ENCODE data around the gene RRAS2.

Gene RRAS2

GRCh38 chr11:14384338-14384737, 25.4 kb upstream of the RRAS2 start:
- no peak overlapping the region for H3K9ac ChIP-seq (ENCODE audit: low read depth, low read length)
- H3K4me1 ChIP-seq (ENCODE audit: control insufficient read depth, insufficient read depth, low read length) = peaks cover 10% of the 10 kb centered on the region
- no peak overlapping the region for H3K4me3 ChIP-seq (ENCODE audit: low read depth, low read length)
- peaks cover 33% of the 10 kb centered on the region for H3K27me3 ChIP-seq (ENCODE audit: control insufficient read depth, insufficient read depth, low read length)
- no peaks in the 10 kb centered on the region for H3K9me3 ChIP-seq (ENCODE audit: control insufficient read depth, insufficient read depth, low read length)
- no peaks in the 10 kb centered on the region for H3K36me3 ChIP-seq (ENCODE audit: control insufficient read depth, insufficient read depth, low read length)

DNA sequence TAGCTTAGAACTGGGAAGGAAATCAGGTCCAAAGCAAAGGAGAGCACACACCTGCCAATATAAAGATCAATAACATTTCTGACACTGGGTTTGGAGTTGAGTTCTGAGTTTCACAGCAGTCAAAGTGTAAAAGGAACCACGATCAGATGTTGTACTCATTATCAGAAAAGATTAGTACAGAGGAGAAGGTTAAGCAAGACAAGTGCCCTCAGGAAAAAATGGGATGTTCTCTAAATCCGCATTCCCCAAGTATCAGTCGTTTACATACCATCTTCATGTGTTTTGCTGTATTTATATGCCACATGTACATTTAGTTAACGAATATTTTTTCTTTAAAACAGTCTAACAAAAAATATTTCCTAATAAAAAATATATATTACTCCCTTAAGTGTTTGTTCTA, 23.0 kb upstream of the RRAS2 start:
- H3K9me3 ChIP-seq (ENCODE audit: control insufficient read depth, insufficient read depth, low read length) = no peaks in the 10 kb centered on the region
- H3K9ac ChIP-seq (ENCODE audit: low read depth, low read length) = no peak overlapping the region
- no peak overlapping the region for H3K4me3 ChIP-seq (ENCODE audit: low read depth, low read length)
- H3K4me1 ChIP-seq (ENCODE audit: control insufficient read depth, insufficient read depth, low read length) = peaks cover 5% of the 10 kb centered on the region
- H3K27me3 ChIP-seq (ENCODE audit: control insufficient read depth, insufficient read depth, low read length) = peaks cover 34% of the 10 kb centered on the region
- H3K36me3 ChIP-seq (ENCODE audit: control insufficient read depth, insufficient read depth, low read length) = no peaks in the 10 kb centered on the region

GRCh38 chr11:14380947-14381561, 22.1 kb upstream of the RRAS2 start:
- Histone ChIP-seq H3K4me1 (ENCODE audit: control insufficient read depth, insufficient read depth, low read length) (no peaks in the 10 kb centered on the region), H3K27me3 (ENCODE audit: control insufficient read depth, insufficient read depth, low read length) (peaks cover 34% of the 10 kb centered on the region), H3K9me3 (ENCODE audit: control insufficient read depth, insufficient read depth, low read length) (no peaks in the 10 kb centered on the region), H3K9ac (ENCODE audit: low read depth, low read length) (no peak overlapping the region), H3K36me3 (ENCODE audit: control insufficient read depth, insufficient read depth, low read length) (no peaks in the 10 kb centered on the region), H3K4me3 (ENCODE audit: low read depth, low read length) (peak overlapping the region; percentile 61)

- no peak overlapping the region for H3K9ac ChIP-seq (ENCODE audit: low read depth, low read length)
- no peaks in the 10 kb centered on the region for H3K36me3 ChIP-seq (ENCODE audit: control insufficient read depth, insufficient read depth, low read length)
- H3K4me3 ChIP-seq (ENCODE audit: low read depth, low read length) = peak overlapping the region; percentile 61
- H3K9me3 ChIP-seq (ENCODE audit: control insufficient read depth, insufficient read depth, low read length) = no peaks in the 10 kb centered on the region
- peaks cover 2% of the 10 kb centered on the region for H3K4me1 ChIP-seq (ENCODE audit: control insufficient read depth, insufficient read depth, low read length)
- peaks cover 34% of the 10 kb centered on the region for H3K27me3 ChIP-seq (ENCODE audit: control insufficient read depth, insufficient read depth, low read length)
Observed at GRCh38 chr11:14380125-14380936, 21.3 kb upstream of the RRAS2 start.

- H3K4me1 ChIP-seq (ENCODE audit: control insufficient read depth, insufficient read depth, low read length) = peaks cover 8% of the 10 kb centered on the region
- H3K9me3 ChIP-seq (ENCODE audit: control insufficient read depth, insufficient read depth, low read length) = no peaks in the 10 kb centered on the region
- H3K27me3 ChIP-seq (ENCODE audit: control insufficient read depth, insufficient read depth, low read length) = peaks cover 34% of the 10 kb centered on the region
- H3K36me3 ChIP-seq (ENCODE audit: control insufficient read depth, insufficient read depth, low read length) = no peaks in the 10 kb centered on the region
- H3K9ac ChIP-seq (ENCODE audit: low read depth, low read length) = no peak overlapping the region
- H3K4me3 ChIP-seq (ENCODE audit: low read depth, low read length) = no peak overlapping the region
Observed at GRCh38 chr11:14378171-14378570, 19.2 kb upstream of the RRAS2 start.

GRCh38 chr11:14376920-14377319, 17.9 kb upstream of the RRAS2 start:
- no peak overlapping the region for H3K9ac ChIP-seq (ENCODE audit: low read depth, low read length)
- no peaks in the 10 kb centered on the region for H3K9me3 ChIP-seq (ENCODE audit: control insufficient read depth, insufficient read depth, low read length)
- H3K4me3 ChIP-seq (ENCODE audit: low read depth, low read length) = no peak overlapping the region
- peaks cover 8% of the 10 kb centered on the region for H3K4me1 ChIP-seq (ENCODE audit: control insufficient read depth, insufficient read depth, low read length)
- H3K36me3 ChIP-seq (ENCODE audit: control insufficient read depth, insufficient read depth, low read length) = no peaks in the 10 kb centered on the region
- peaks cover 23% of the 10 kb centered on the region for H3K27me3 ChIP-seq (ENCODE audit: control insufficient read depth, insufficient read depth, low read length)

- Histone ChIP-seq H3K4me3 (ENCODE audit: low read depth, low read length) (no peak overlapping the region), H3K36me3 (ENCODE audit: control insufficient read depth, insufficient read depth, low read length) (no peaks in the 10 kb centered on the region), H3K9me3 (ENCODE audit: control insufficient read depth, insufficient read depth, low read length) (no peaks in the 10 kb centered on the region), H3K9ac (ENCODE audit: low read depth, low read length) (no peak overlapping the region), H3K27me3 (ENCODE audit: control insufficient read depth, insufficient read depth, low read length) (peaks cover 9% of the 10 kb centered on the region), H3K4me1 (ENCODE audit: control insufficient read depth, insufficient read depth, low read length) (peaks cover 12% of the 10 kb centered on the region)
Observed at GRCh38 chr11:14374922-14375830, 16.2 kb upstream of the RRAS2 start.

DNA sequence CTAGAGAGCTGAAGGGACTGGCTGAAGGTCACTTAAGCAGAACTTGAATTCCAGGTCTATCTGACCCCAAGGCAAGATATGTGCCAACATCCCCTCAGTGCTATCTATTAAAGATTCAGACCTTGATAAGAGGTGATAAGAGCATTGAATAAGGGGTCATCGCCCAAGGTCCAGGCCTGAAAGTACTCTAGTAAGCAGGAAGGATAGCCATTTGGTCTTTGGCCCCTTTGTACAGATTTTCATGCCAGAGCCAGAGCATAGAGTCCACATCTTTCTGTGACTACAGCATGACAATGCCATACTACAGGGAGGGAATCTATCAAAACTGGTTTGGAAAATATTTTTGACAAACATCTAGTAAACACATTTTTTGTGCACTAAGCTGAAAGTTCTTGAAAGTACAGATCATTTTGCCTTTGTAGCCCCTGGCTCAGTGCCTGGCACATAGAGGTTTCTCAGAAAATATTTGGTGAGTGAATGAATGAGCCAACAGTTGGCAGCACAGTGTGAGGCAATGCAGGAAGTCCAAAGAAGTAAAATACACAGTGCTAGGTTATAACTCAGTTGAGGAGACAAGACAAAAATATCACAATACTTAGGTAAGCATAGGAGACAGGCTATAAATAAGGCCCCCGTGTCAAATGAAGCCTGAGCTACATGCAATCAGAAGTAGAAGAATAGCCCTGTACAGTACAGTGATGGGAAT, 15.1 kb upstream of the RRAS2 start:
- Histone ChIP-seq H3K4me1 (ENCODE audit: control insufficient read depth, insufficient read depth, low read length) (peaks cover 12% of the 10 kb centered on the region), H3K9ac (ENCODE audit: low read depth, low read length) (no peak overlapping the region), H3K27me3 (ENCODE audit: control insufficient read depth, insufficient read depth, low read length) (no peaks in the 10 kb centered on the region), H3K36me3 (ENCODE audit: control insufficient read depth, insufficient read depth, low read length) (no peaks in the 10 kb centered on the region), H3K4me3 (ENCODE audit: low read depth, low read length) (no peak overlapping the region), H3K9me3 (ENCODE audit: control insufficient read depth, insufficient read depth, low read length) (no peaks in the 10 kb centered on the region)

- no peak overlapping the region for H3K4me3 ChIP-seq (ENCODE audit: low read depth, low read length)
- H3K36me3 ChIP-seq (ENCODE audit: control insufficient read depth, insufficient read depth, low read length) = no peaks in the 10 kb centered on the region
Observed at GRCh38 chr11:14372011-14372410, 13.0 kb upstream of the RRAS2 start.

GRCh38 chr11:14371249-14371648, 12.3 kb upstream of the RRAS2 start:
- H3K9me3 ChIP-seq (ENCODE audit: control insufficient read depth, insufficient read depth, low read length) = no peaks in the 10 kb centered on the region
- no peak overlapping the region for H3K9ac ChIP-seq (ENCODE audit: low read depth, low read length)
- no peaks in the 10 kb centered on the region for H3K36me3 ChIP-seq (ENCODE audit: control insufficient read depth, insufficient read depth, low read length)
- H3K27me3 ChIP-seq (ENCODE audit: control insufficient read depth, insufficient read depth, low read length) = no peaks in the 10 kb centered on the region
- H3K4me1 ChIP-seq (ENCODE audit: control insufficient read depth, insufficient read depth, low read length) = peaks cover 12% of the 10 kb centered on the region
- no peak overlapping the region for H3K4me3 ChIP-seq (ENCODE audit: low read depth, low read length)

More at GRCh38 chr11:14372011-14372410, 13.0 kb upstream of the RRAS2 start:
- Histone ChIP-seq H3K27me3 (ENCODE audit: control insufficient read depth, insufficient read depth, low read length) (no peaks in the 10 kb centered on the region), H3K9ac (ENCODE audit: low read depth, low read length) (no peak overlapping the region), H3K4me1 (ENCODE audit: control insufficient read depth, insufficient read depth, low read length) (peaks cover 12% of the 10 kb centered on the region), H3K9me3 (ENCODE audit: control insufficient read depth, insufficient read depth, low read length) (no peaks in the 10 kb centered on the region)

DNA sequence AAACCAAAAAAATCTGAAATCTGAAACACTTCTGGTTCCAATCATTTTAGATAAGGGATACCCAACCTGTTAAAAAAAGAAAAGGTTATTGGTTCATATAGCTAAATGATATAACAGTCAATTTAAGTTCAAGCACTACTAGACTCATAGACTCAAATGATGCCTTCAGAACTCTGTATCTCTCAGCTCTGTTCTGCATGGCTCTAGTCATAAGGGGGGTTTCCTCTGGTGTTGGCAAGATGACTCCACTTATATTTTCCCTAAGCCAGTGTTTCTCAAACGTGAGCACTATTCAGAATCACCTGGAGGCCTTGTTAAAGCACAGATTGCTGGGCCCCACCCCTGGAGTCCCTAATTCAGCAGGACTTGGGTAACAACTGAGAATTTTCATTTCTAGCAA, 11.5 kb upstream of the RRAS2 start:
- H3K4me1 ChIP-seq (ENCODE audit: control insufficient read depth, insufficient read depth, low read length) = peaks cover 12% of the 10 kb centered on the region
- no peaks in the 10 kb centered on the region for H3K27me3 ChIP-seq (ENCODE audit: control insufficient read depth, insufficient read depth, low read length)
- H3K36me3 ChIP-seq (ENCODE audit: control insufficient read depth, insufficient read depth, low read length) = no peaks in the 10 kb centered on the region
- H3K9me3 ChIP-seq (ENCODE audit: control insufficient read depth, insufficient read depth, low read length) = no peaks in the 10 kb centered on the region
- H3K4me3 ChIP-seq (ENCODE audit: low read depth, low read length) = no peak overlapping the region
- no peak overlapping the region for H3K9ac ChIP-seq (ENCODE audit: low read depth, low read length)

All from iPS-15b (cell line).